B cell (primary cell): ENCODE measurements around the gene SDCCAG8. TPM values are rescaled to one million over a fixed set of nuclear protein-coding genes. Genes with fewer than 3 reads are reported as not detected.

Experiments
- ATAC-seq: fragments of 200-7000 bp; cut with Tn5 transposase; one replicate; pipeline ENCODE4 v1.10.0; 2021; ENCODE audit warnings: low read depth, mild to moderate bottlenecking, moderate number of reproducible peaks, moderate library complexity
- CTCF ChIA-PET: fragments of 350-600 bp; sonication (Branson Sonifier 250); formaldehyde crosslinking; loops from one replicate; lab custom pipeline; 2021; ENCODE audit warnings: antibody characterized with exemption, inconsistent platforms; lab: Charles Lee
- POLR2A ChIA-PET: fragments of 350-600 bp; sonication (Branson Sonifier 250); formaldehyde crosslinking; loops from one replicate; lab custom pipeline; 2021; ENCODE audit warnings: antibody characterized with exemption; lab: Charles Lee
- DNase-seq: peaks from one replicate; pipeline ENCODE4 v3.0.0; 2013
- H2AFZ ChIP-seq: 2 replicates; pipeline ENCODE4 v1.6.1; 2012; ENCODE audit warnings: mild to moderate bottlenecking, low read depth, low read length; ENCODE audit not compliant: insufficient read depth, poor library complexity, severe bottlenecking
- H3K27ac ChIP-seq, 2 donors: 1 replicate in 1 of 2; 2 replicates in 1 of 2; pipeline ENCODE4 v1.5.1; 2012 to 2013; ENCODE audit warnings: low read length in 2 of 2, mild to moderate bottlenecking in 2 of 2, moderate library complexity in 1 of 2
- H3K27me3 ChIP-seq, 4 experiments: fragments of 200-600 bp in 1 of 4; sonication (generic) in 1 of 4; replicated peaks in 1 of 4; 1 replicate in 2 of 4; 2 replicates in 2 of 4; pipeline versions ENCODE4 v1.6.1 to v1.7.0; 2013 to 2016; ENCODE audit warnings: low read length in 3 of 4, mild to moderate bottlenecking in 2 of 4, mixed read lengths in 1 of 4, moderate library complexity in 1 of 4; ENCODE audit not compliant: insufficient read depth in 4 of 4, control insufficient read depth in 3 of 4; ENCODE audit errors: control extremely low read depth in 1 of 4
- H3K36me3 ChIP-seq, 2 experiments: replicated peaks in 1 of 2; 1 replicate in 1 of 2; 2 replicates in 1 of 2; pipeline versions ENCODE4 v1.6.1 to v1.7.1; 2013; ENCODE audit warnings: low read length in 1 of 2; ENCODE audit not compliant: insufficient read depth in 2 of 2, control insufficient read depth in 1 of 2; ENCODE audit errors: control extremely low read depth in 1 of 2, extremely low read depth in 1 of 2
- H3K4me1 ChIP-seq, 2 donors: fragments of 200-600 bp in 1 of 2; sonication (generic) in 1 of 2; 1 replicate in 1 of 2; 2 replicates in 1 of 2; pipeline versions ENCODE4 v1.5.1 to v1.6.1; 2013 to 2017; ENCODE audit warnings: low read length in 2 of 2; ENCODE audit not compliant: control insufficient read depth in 2 of 2, insufficient read depth in 2 of 2
- H3K4me2 ChIP-seq: replicated peaks from 2 replicates; pipeline ENCODE3; 2012; ENCODE audit warnings: mild to moderate bottlenecking, low read depth, low read length; ENCODE audit not compliant: poor library complexity, severe bottlenecking
- H3K4me3 ChIP-seq, 5 experiments: fragments of 200-600 bp in 1 of 5; sonication (generic) in 1 of 5; 1 replicate in 3 of 5; 2 replicates in 2 of 5; pipeline versions ENCODE4 v1.5.1 to v1.7.0; 2011 to 2016; ENCODE audit warnings: low read length in 4 of 5, mild to moderate bottlenecking in 4 of 5, low read depth in 2 of 5, control low read depth in 1 of 5, moderate library complexity in 1 of 5; ENCODE audit not compliant: insufficient read depth in 1 of 5; ENCODE audit errors: control extremely low read depth in 1 of 5, extremely low read depth in 1 of 5
- H3K79me2 ChIP-seq: fragments of 200-600 bp; sonication (generic); one replicate; pipeline ENCODE4 v1.6.0; 2016; ENCODE audit warnings: low read length; ENCODE audit not compliant: control insufficient read depth, insufficient read depth
- H3K9ac ChIP-seq: fragments of 200-600 bp; sonication (generic); 2 replicates; pipeline ENCODE4 v1.6.1; 2017; ENCODE audit warnings: mild to moderate bottlenecking, low read length, moderate library complexity
- H3K9me3 ChIP-seq, 3 donors: one replicate each; pipeline versions ENCODE4 v1.6.1 to v1.7.1; 2013; ENCODE audit warnings: low read length in 2 of 3; ENCODE audit not compliant: control insufficient read depth in 2 of 3, insufficient read depth in 1 of 3; ENCODE audit errors: control extremely low read depth in 1 of 3
- H4K20me1 ChIP-seq: 2 replicates; pipeline ENCODE4 v1.6.0; 2012; ENCODE audit warnings: mild to moderate bottlenecking, low read length; ENCODE audit not compliant: insufficient read depth, control insufficient read depth, poor library complexity, severe bottlenecking
- H3K27ac Mint-ChIP-seq: one replicate; pipeline ENCODE4 v1.8.0; 2021; ENCODE audit warnings: mixed read lengths
- H3K27me3 Mint-ChIP-seq: one replicate; pipeline ENCODE4 v1.8.0; 2021; ENCODE audit warnings: mixed read lengths
- H3K4me1 Mint-ChIP-seq: one replicate; pipeline ENCODE4 v1.8.0; 2021; ENCODE audit warnings: mixed read lengths
- H3K4me3 Mint-ChIP-seq: one replicate; pipeline ENCODE4 v1.8.0; 2021; ENCODE audit warnings: mixed read lengths
- H3K9me3 Mint-ChIP-seq: one replicate; pipeline ENCODE4 v1.8.0; 2022; ENCODE audit warnings: mixed read lengths; ENCODE audit not compliant: insufficient read depth
- CTCF ChIP-seq: fragments of 200-600 bp; IDR thresholded peaks from one replicate; pipeline ENCODE4 v1.8.0; 2022; ENCODE audit warnings: antibody characterized with exemption, mild to moderate bottlenecking
- EZH2 ChIP-seq: IDR thresholded peaks from 2 replicates; pipeline ENCODE4 v1.6.1; 2012; ENCODE audit warnings: borderline replicate concordance, low read depth, mild to moderate bottlenecking, moderate library complexity, low read length; ENCODE audit not compliant: insufficient read depth, poor library complexity, severe bottlenecking
- WGBS: methylation state at CpG from one replicate; pipeline ENCODE4 v1.1.5; 2013; ENCODE audit warnings: missing lambda C conversion rate; ENCODE audit not compliant: insufficient coverage; 5-methylcytosine and 5-hydroxymethylcytosine counted together
- intact Hi-C: fragments of 100-400 bp; cut with micrococcal nuclease; formaldehyde crosslinking; loops from one replicate; pipeline ENCODE4 v1.10.0; 2022
- polyA plus RNA-seq: library from polyadenylated mRNA; depleted of rRNA; stranded (reverse); fragments of >200 nt; gene quantifications from 2 replicates; pipeline ENCODE4 v1.2.3, GENCODE V29; 2012
- total RNA-seq, 2 donors: library from RNA; stranded (reverse); fragments of 120-200 nt in 1 of 2; gene quantifications; 1 replicate in 1 of 2; 2 replicates in 1 of 2; pipeline versions ENCODE4 v1.2.3 to v1.2.4, GENCODE V29; 2013 to 2022

Gene SDCCAG8
- total and polyA plus RNA-seq, 2 donors (not counting 1 experiment from before 2014, with no cell fraction given): 37.1 to 60.7 TPM

- Histone ChIP-seq H3K36me3 (peaks cover 0 to 4% of the 10 kb centered on the region in 2 experiments), H3K27ac (no peak overlapping the region), H3K4me2 (no peak overlapping the region), H3K4me1 (no peaks in the 10 kb centered on the region), H3K9ac (no peak overlapping the region), H3K9me3 (no peaks in the 10 kb centered on the region), H2AFZ (no peak overlapping the region), H3K27me3 (no peaks in the 10 kb centered on the region), H3K79me2 (no peaks in the 10 kb centered on the region), H3K4me3 (no peak overlapping the region), H4K20me1 (no peaks in the 10 kb centered on the region)
- H3K27me3 Mint-ChIP-seq: no peaks in the 10 kb centered on the region
- WGBS: no CpG with 5 or more reads among the region's 2 CpGs
- CTCF ChIA-PET: no interaction called here
- no peak for TF ChIP-seq CTCF
- no peak for TF ChIP-seq EZH2
- H3K27ac Mint-ChIP-seq: no peak overlapping the region
- DNase-seq: no peak
- POLR2A ChIA-PET: no interaction called here
- ATAC-seq: no peak
- H3K4me3 Mint-ChIP-seq: no peak overlapping the region
- intact Hi-C loops: no loop called here
- no peaks in the 10 kb centered on the region for H3K4me1 Mint-ChIP-seq
- H3K9me3 Mint-ChIP-seq: no peaks in the 10 kb centered on the region
Observed at GRCh38 chr1:243434594-243434993, 178.8 kb downstream of the SDCCAG8 start.

GRCh38 chr1:243435836-243436235, 180.0 kb downstream of the SDCCAG8 start:
- Histone ChIP-seq H3K4me1 (no peaks in the 10 kb centered on the region), H2AFZ (no peak overlapping the region), H3K9me3 (no peaks in the 10 kb centered on the region), H3K9ac (no peak overlapping the region), H3K36me3 (no peaks in the 10 kb centered on the region), H3K27me3 (no peaks in the 10 kb centered on the region), H3K79me2 (no peaks in the 10 kb centered on the region), H3K27ac (no peak overlapping the region), H3K4me3 (no peak overlapping the region), H4K20me1 (no peaks in the 10 kb centered on the region), H3K4me2 (no peak overlapping the region)
- intact Hi-C loops: no loop called here
- ChIA-PET POLR2A (no interaction called here), CTCF (no interaction called here)
- no peak overlapping the region for H3K27ac Mint-ChIP-seq
- H3K27me3 Mint-ChIP-seq: no peaks in the 10 kb centered on the region
- TF ChIP-seq EZH2 (no peak), CTCF (no peak)
- no peaks in the 10 kb centered on the region for H3K9me3 Mint-ChIP-seq
- DNase-seq: no peak
- ATAC-seq: no peak
- peaks cover 2% of the 10 kb centered on the region for H3K4me1 Mint-ChIP-seq
- WGBS: no CpG with 5 or more reads among the region's 3 CpGs
- no peak overlapping the region for H3K4me3 Mint-ChIP-seq
